Cortex of kidney (tissue), 1 donor: Measurements from ENCODE around the gene ARMC2.
"Not testable (repeated sequence)": the region's sequence is repeated elsewhere in the genome, so short reads cannot be mapped to it uniquely, and the experiment has no call there.

Source experiments
- DNase-seq: peaks from one replicate; lab custom pipeline; 2025; lab: John Stamatoyannopoulos, UW

Gene ARMC2

DNA sequence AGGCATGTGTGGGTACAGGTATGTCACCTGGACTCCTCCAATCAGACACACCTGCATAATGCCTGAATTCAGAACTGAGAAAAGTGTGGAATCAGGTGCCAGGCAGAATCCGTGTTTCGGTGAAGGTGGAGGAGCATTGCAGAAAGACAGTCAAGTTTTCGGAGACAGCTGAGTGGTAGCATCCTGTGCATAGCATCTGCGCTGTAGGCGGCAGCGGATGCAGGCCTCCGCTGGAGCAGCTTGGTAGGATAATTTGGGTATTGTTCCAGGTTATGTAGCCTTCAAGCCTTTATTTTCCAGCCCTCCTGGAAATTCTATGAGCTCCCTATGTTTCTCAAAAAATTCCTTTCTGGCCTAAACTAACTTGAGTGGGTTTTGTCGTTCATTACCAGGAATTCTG lies 15.5 kb upstream of the ARMC2 start:
- DNase-seq: no peak

DNA sequence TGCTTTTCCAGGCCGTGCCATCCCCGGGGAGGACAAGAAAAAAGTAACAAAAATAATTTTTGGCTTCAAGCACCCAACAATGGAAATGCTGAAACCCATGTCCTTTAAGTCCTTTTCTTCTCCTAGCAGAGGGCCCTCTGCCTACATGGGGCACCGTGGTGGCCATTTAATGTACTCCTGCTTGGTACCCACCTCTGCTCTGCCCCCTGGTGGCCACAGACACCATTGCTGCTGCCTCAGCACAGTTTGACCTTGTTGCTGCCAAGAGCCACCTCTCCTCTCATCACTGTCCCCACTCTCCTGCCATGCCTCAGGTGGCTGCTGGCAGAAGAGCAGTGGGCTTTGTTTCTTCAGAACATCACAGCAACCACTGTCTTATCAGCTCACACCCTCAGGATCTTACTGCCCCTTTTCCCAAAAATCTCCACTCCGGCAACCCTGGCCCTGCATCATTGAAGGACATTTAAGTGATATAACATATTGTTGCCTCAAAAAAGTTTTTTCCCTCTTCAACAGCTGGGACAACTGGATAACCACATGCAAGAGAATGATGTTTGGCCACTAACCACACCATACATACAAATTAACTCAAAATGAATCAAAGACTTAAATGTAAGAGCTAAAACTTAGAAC lies 12.9 kb upstream of the ARMC2 start:
- no peak for DNase-seq

DNA sequence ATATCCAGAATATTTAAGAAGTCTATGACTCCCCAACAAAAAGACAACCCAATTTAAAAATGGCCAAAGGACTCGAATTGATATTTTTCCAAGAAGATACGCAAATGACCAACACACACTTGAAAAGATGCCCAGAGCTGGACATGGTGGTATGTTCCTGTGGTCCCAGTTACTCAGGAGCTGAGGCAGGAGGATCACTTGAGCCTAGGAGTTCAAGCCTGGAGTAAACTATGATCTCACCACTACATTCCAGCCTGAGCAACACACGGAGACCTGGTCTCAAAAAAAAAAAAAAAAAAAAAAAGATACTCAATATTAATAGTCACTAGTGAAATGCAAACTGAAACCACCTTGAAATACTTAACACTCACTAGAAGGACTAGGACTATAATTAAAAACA lies 12.2 kb upstream of the ARMC2 start:
- DNase-seq: no peak

DNA sequence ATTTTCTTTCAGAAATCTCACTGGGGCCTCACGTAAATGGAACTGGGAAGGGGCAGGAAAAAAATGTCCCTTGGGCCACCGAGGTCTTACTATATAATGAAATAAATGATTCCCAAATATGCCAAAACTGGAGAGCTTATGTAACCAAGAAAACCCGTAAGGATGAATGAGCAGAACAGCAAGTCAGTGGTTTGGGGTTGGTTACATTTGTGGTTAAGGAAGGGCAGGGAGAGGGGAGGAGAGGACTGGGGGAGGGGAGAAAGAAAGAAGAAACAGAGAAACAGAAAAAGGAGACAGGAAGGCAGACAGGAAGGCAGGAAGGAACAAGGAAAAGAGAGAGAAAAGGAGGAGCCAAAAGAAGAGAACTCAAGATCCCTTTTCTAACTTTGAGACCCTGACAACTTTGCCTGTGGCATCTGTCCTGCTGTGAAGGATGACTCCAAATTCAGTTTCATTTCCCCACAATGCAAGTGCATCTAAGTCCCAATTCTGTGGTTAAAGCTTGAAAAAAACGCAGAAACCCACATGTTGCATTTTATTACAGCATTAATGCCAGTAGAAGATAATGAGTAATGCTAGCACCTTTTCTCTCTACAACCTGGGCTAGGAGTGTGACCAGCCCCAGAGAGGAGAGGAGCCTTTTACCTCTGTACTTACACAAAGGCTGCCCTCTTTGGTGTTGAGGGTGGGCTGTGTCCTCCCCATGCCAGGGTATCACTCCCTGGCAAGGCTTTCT lies 10.8 kb upstream of the ARMC2 start:
- no peak for DNase-seq

DNA sequence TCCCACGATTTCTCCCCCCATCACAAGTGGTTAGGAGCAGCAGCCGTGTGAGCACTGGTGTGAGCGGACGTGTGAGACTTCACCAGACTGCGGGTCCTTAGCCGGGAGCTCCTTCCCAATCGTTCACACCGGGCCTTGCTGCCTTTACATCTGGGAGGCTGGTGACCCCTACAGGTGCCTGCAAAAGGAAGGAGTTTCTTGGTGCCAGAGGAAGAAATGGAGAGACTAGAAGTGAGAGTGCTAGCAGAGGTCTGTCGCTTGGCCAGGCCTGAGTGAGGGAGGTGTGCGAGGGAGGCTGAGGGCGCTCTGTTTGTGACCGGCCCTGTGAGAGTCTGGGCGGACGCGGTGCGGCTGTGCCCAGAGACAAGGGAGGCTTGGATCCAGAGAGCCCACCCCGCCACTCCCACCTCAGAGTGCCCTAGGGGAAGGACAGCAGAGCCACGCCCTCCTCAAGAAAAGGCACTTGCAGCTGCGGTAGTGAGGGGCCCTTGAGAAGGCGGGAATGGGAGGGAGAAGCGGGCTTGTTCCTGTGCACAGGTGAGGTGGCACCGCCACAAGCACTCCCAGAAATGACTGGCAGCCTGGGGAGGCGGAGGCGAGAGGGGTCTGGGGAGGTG lies 10.0 kb upstream of the ARMC2 start:
- no peak for DNase-seq

DNA sequence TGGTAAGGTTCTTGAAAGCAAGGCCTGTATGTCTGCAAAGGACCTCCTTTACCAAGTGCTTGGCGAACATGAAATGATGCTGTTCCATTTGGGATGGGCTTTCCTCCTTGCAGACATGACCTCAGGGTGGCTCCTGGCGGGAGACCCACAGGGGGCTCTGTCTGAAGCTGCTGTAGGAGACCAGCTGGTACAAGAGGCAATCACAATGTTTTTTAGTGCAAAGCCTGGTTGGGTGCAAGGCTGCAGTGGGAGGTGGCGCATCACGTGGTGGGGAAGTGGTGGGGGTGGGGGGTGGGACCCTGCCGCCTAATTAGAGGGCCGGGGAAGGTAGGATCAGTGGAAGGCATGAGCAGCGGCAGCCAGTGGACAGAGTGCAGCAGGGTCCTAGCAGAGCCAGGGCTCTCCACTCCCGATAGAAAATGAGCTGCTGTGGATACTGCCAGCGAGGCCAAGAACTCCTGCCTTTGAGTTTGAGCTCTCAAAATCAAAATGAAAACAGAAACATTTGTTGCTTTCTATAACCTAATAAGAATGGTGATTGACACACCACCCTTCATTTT lies 9.1 kb upstream of the ARMC2 start:
- no peak for DNase-seq

DNA sequence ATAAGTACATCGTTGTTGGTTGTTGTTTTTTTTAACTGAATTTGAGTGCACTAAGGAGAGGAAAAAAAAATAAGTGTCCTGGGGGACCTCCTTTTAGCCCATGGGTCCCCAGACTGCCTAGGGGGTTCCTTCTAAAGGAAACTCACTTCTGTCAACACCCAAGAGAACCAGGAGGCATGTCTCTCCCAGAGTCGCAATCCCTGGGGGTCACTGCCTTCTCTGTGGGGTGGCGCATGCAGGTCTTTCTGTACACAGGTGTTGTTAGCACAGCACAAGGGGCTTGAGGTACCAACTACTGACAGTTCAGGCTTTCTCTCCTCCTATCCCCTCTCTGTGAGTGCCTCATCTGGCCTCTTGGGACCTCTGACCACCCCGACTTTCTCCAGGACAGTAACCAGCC lies 7.3 kb upstream of the ARMC2 start:
- DNase-seq: no peak

DNA sequence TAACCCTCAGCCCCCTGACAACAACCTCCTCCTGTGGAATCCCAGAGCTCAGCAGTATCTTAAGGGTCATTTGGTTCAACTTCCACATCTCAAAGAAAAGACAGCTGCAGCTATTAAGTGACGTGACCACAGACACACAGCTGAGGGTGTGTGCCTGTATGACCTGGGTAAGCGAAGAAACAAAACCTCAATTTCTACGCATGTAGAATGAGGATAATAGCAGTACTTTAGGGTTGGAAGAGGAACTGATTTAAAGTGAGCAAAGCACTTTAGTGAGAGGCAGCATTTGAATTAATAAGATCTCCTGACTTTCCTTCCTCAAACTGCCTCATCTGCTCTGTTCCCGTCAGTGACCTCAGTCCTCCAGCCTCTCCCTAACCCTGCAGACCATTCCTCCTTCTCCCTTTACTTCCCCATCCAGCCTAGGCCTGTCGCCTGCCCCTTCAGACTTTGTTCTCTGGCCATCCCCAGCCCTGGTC lies 6.8 kb upstream of the ARMC2 start:
- no peak for DNase-seq

DNA sequence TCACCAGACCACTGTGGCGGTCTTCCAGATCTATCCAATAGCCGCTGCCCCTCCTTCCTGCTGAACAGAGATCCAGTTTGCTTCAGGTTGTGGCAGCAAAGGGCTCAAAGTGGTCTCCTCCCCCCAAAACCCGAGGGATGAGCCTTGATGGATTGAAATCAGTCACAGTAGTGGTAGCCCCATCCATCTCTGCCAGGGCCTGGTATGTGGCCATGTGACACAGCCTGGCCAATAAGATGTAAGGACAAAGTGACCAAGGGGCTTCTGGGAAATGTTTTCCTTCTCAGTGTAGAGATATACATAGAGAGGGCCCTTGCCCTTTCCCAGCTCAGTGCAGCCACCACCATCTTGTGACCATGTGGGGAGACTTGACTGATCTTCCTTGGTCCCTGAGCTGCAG lies 4.1 kb upstream of the ARMC2 start:
- DNase-seq: no peak

DNA sequence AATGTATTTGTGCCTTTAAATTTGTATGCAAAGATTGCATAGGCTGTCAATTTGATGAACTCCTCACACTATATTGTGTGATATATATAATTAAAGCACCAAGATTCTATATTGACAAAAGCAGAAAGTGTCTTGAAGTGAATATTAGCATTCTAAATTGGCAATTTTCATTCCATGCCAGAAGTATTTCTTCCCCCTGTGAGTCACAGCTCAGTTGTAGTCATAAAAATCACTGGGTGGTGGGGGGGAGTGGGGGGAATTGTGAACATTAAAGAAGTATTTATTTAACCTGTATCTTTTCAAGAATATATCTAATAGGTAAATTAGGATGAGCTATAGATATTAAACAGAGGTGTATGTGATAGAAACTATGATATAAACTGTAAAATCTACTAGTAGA lies 3.1 kb upstream of the ARMC2 start:
- no peak for DNase-seq

DNA sequence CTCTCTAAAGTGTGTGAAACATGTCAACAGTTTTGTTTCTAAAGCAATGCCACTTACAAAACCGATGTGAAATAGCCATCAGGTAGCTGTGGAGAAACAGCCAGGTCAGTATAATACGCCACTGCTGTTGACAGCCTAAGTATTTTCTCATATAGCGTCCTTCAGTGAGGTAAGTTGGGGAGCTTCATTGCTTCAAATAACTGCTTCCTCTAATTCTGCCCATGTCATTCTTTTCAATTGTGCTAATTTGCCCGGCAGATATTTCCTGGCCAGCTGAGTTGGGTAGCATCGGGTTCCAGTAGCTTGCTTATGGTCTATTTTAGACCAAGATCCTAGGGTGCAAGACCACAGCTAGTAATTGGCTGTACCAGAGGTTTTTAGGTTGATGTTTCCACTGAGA lies 2.1 kb upstream of the ARMC2 start:
- no peak for DNase-seq

DNA sequence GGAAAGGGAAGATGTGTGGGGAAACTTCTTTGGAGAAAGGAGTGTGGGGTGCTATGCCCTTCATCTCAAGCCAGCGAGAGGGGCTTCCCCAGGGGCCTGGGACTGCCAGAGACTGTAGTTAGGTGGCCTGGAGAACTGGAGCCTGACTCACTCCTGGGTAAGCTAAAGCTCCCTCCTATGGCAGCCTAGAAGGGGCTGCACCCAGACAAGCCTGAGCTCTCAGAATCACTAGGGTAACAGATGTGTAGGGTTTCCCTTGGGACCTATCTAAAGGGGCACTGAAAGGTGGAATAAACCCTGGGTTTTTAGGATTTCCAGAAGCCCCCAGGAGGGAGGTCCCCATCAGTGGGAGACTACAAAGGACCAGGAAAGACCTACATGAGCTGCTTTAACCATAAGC lies 1.6 kb upstream of the ARMC2 start:
- no peak for DNase-seq

DNA sequence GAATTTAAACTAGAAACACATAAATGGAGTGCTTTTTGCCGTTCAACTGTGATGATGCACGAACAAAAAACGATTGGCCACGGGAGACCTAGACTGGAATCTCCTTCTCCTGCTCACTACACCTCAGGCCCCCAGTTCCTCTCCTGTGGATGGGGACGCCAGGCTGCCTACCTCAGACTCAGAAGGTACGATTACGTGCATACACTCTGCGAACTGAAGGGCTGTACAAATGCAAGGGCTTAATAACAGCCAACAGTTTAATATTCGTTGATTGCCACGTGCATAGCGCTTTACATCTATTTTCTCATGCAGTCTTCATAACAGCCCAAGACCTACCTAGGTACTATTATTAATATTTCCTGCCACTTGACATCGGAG lies 495 bp upstream of the ARMC2 start:
- no peak for DNase-seq

DNA sequence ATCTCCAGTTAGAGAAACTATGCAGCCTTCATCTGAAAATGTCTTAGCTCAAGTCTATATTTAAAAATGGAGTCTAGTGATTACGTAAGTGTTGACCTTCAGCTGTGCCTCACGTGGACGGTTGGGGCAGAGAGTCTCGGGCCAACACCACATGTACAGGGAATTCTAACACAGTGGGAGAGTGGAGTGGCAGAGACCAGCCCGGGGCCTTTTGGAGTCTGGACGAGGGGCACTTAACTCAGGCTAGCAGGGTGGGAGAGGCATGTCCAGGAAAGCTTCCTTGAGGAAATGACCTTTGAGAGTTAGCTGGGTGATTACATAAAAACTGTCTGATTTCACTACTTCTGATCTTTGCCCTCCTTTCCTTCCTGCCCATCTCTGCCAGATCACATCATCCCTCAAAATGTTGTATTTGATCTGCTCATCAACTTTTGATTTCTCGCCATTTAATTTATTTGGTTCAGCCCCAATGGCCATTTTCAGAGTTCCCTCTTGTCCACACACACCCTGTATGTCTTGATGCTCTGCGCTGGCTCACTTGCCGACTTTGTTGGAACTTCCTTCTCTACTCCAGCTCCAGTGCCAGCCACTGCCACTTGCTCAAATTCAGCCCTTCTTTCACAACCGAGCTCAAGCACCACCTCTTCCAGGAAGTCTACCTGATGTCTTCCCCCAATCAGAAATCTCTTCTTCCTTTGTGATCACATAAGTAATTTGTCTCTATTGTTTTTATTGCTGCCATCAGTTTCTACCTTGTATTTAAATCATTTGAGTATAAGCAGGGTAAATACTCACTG lies 2.6 kb downstream of the ARMC2 start:
- no peak for DNase-seq

DNA sequence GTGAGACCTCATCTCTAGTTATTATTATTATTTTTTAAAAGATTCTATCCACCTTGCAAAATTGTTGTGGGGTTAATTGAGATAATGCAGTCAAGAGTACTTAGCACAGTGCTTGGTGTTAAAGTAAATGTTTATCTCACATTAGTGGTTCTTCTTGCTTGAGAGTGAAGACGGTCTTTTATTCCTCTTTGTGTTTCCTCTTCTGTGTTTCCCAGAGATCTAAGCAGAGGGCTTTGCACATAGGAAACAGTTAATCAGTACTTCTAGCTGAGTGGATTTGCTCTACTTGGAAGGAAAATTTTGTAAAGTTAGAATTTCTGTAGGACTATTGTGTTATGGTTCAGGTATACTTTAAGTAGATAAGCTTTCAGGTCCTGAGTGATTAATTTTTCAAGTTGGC lies 3.5 kb downstream of the ARMC2 start:
- no peak for DNase-seq

DNA sequence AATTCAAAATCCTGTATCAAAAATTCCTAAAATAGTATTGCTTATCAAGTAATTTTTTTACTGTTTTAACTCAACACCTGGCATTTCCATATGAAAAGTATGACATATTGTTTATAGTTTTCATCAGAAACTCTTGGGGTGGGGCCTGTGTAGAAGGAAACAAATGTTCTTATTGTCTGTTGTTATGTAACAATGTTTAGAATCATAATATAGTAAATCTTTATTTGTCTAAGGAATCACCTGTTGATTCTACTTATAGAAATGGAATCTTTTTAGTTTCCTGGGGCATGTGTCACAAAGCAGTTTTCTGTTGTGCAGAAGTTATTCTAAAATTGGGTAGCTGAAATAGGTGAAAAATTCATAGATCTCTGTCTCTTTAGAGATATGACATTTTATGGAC lies 4.9 kb downstream of the ARMC2 start:
- no peak for DNase-seq

DNA sequence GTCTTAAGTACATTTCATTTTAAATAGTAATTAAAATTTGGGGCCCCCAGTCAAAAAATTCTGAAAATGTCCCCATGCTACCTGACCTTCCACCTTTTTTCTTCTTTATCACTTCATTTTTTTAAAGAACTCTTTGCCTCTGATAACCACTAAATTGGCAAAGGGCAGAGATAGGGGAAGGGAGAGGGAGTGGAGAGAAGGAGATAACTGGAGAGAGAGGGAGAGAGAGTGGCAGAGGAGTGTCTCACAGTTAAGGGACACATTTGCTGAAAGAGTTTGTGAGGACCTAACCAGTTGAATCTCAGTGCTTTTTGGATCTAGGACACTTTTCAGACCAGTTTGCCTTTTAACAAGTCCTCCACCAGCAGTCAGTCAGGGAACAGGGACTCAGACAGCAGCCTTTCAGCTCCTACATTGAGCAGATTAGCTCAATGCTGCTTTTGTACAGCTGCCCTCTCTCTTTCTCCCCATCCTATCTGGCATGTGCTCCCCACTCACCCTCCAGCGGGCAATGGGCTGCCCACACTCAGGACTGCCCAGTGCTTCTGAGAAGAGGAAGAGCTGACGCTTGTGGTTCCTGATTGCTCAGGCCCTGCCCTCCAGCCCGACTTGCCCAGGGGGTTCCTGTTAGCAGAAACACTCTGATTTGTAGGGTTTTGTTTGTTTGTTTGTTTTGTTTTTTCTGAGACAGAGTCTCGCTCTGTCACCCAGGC lies 14.4 kb downstream of the ARMC2 start:
- no peak for DNase-seq

DNA sequence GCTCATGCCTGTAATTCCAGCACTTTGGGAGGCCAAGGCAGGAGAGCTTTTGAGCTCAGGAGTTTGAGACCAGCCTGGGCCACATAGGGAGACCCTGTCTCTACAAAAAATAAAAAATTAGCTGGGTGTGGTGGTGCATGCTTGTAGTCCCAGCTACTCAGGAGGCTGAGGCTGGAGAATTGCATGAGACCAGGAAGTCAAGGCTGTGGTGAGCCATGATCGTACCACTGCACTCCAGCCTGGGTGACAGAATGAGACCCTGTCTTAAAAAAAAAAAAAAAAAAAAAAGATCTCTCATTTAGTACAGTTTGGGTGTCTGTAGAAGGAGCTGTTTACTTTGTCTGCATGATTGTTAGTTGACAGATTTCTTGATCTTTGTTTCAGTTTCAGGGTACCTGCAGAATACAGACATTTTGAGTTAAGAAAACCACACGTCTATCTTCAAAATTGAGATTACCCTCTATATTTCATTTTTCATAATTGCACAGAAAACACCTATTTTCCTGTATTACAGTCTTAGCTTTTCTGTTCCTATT lies 17.6 kb downstream of the ARMC2 start:
- not testable (repeated sequence) for DNase-seq

DNA sequence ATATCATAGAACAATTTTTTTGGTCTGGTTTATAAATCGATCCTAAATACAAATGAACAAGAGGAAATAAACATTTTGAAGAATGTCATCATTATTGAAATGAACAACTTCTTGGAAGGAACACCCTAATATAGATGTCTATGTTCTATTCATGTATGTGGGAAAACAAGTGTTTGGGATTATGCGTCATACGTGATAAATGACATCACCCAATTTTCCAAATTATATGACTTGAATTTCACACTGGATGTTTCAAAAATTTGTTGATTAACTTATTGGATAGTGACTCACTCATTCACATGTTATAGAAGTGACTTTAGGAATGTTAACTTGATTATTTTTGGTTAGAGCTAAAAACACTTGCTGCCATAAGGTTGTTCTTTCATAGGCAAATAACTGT lies 18.6 kb downstream of the ARMC2 start:
- DNase-seq: no peak

DNA sequence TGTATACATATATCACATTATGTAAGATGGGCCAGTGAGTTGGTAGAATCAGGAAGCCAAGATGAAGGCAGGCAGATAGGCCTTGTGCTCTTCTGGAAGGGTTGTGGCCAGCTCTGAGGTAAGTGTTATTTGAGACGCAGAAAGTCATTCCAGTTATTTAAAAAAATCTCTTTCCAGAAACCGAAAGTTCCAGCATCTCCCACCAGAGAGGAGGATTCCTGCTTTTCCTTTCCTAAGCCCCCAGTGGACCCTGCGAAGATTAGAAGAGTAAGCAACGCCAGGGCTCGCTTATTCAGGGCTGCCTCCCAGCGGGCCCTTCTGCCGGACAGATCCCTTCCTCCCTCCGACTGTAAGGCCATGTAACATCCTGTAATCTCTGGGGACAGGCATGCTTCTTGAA lies 20.4 kb downstream of the ARMC2 start:
- no peak for DNase-seq

DNA sequence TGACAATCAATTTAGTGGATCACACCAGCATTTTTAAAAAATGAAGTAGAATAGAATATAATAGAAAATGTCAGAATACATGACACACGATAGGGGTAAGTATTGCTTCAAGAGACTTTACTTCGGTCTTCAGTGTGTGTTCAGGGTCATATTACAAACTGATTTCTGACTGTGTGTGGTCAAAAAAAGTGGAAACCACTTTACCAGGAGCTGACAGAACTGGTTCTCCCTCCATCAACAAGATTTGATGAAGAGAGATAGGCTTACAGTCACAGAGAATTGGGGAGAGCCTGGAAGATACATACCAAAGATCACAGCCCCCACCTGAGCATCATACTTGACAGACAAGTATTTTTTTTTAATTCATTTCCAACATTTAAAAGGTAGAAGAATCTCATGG lies 21.7 kb downstream of the ARMC2 start:
- DNase-seq: no peak
